GM06990 (cell line): ENCODE measurements around the gene CCDC88C.
A peak's percentile ranks its signal among the peaks of the same experiment; 100 is the strongest.

Experiments
- DNase-seq: peaks from one replicate; pipeline ENCODE4 v3.0.0-alpha.2; 2011; ENCODE audit not compliant: insufficient read length; ENCODE audit errors: extremely low read depth
- H3K27me3 ChIP-seq: replicated peaks from 2 replicates; pipeline ENCODE4 v1.6.0; 2011; ENCODE audit warnings: low read length; ENCODE audit not compliant: control insufficient read depth, insufficient read depth
- H3K36me3 ChIP-seq: 2 replicates; pipeline ENCODE4 v1.5.1; 2011; ENCODE audit warnings: low read length; ENCODE audit not compliant: control insufficient read depth, insufficient read depth
- H3K4me3 ChIP-seq: replicated peaks from 2 replicates; pipeline ENCODE4 v1.5.1; 2011; ENCODE audit warnings: low read depth, mild to moderate bottlenecking, control low read depth, low read length
- TF ChIP-seq, protein P1 (sequence below): IDR thresholded peaks from 2 replicates; pipeline ENCODE4 v1.5.1; 2011; ENCODE audit warnings: low read length, control low read depth, mild to moderate bottlenecking, inconsistent platforms; ENCODE audit not compliant: insufficient read depth, poor library complexity, severe bottlenecking

CCDC88C gene

DNA sequence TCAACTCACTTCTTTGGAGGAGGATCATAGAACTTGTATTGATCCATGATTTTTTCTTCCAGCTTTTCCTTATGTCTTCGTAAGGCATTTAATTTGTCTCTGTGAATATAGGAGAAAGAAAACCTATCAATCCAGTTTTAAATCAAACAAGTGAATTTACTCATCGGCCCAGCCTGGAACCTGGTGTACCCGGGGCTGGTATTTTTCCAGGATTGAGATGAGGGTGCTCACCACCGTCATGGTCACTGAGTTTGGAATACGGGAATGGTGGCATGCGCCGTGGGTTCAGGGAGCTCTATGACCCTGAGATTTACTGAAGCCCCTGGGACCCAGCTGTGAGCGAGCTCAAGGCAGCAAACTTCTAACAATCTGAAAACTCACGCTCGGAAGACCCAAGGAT, 126.6 kb downstream of the CCDC88C start:
- Histone ChIP-seq H3K36me3 (peaks cover 68% of the 10 kb centered on the region), H3K27me3 (no peaks in the 10 kb centered on the region), H3K4me3 (no peak overlapping the region)
- TF ChIP-seq, protein P1, sequence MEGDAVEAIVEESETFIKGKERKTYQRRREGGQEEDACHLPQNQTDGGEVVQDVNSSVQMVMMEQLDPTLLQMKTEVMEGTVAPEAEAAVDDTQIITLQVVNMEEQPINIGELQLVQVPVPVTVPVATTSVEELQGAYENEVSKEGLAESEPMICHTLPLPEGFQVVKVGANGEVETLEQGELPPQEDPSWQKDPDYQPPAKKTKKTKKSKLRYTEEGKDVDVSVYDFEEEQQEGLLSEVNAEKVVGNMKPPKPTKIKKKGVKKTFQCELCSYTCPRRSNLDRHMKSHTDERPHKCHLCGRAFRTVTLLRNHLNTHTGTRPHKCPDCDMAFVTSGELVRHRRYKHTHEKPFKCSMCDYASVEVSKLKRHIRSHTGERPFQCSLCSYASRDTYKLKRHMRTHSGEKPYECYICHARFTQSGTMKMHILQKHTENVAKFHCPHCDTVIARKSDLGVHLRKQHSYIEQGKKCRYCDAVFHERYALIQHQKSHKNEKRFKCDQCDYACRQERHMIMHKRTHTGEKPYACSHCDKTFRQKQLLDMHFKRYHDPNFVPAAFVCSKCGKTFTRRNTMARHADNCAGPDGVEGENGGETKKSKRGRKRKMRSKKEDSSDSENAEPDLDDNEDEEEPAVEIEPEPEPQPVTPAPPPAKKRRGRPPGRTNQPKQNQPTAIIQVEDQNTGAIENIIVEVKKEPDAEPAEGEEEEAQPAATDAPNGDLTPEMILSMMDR = no peak
- no peak for DNase-seq

DNA sequence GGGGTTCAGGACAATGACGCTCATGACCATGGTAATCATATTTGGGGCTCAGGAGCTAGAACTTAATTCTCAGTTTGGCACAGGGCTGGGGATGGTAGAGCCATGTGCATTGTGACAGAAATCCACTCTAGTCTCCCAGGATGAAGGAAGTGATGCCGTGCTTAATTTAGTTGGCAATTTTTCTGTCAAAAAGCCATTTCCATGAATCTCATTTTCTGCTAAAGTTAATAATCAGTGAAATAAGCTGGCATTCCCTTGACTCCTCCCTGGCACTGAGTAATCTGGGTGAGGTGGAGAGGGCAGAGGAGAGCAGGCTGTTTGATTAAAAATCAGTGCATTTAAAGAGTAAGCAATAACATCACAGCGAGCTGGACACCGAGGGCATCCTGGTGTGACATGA, 128.2 kb downstream of the CCDC88C start:
- TF ChIP-seq, protein P1 = no peak
- DNase-seq = no peak
- Histone ChIP-seq H3K36me3 (peaks cover 69% of the 10 kb centered on the region), H3K4me3 (no peak overlapping the region), H3K27me3 (no peaks in the 10 kb centered on the region)

DNA sequence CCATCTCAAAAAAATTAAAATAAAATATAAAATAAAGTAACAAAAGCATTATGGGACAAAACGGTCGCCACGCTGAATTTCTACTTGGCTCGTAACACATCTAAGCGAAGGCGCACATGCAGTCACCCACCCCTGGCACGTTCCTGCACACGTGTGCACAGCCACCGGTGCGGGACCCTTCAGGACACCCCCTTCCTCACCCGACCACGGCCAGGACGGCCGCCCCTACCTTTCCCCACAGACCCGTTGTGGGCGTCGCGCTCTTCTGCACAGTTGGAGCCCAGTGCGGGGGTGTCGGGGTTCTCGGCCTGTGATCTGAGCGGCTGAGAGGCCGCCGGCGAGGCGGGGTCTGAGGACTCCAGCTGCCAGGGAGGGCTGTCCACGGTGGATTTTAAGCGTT, 128.7 kb downstream of the CCDC88C start:
- H3K36me3 ChIP-seq = peaks cover 68% of the 10 kb centered on the region
- DNase-seq = no peak
- H3K4me3 ChIP-seq = no peak overlapping the region
- no peaks in the 10 kb centered on the region for H3K27me3 ChIP-seq
- TF ChIP-seq, protein P1 = no peak

DNA sequence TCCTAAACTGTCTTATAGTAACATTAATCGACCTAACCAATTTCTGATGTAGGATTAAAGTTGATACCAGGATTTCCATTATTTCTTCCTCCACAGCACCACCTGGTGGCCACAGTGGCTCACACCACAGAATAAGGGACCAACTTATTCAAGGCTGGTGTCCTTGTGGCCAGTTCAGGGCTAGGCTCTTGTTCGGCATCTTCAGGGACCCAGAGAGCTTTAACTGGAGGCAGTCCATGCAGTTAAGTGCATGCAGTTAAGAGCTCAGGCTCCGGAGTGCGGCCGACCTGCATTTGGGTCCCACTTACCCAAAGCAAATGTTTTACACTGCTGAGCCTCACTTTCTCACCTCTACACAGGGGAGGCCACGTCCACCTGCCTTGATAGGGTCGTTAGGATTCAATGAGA, 131.1 kb downstream of the CCDC88C start:
- TF ChIP-seq, protein P1 = peak; percentile 73
- DNase-seq = no peak
- H3K36me3 ChIP-seq = peaks cover 62% of the 10 kb centered on the region
- no peak overlapping the region for H3K4me3 ChIP-seq
- no peaks in the 10 kb centered on the region for H3K27me3 ChIP-seq

DNA sequence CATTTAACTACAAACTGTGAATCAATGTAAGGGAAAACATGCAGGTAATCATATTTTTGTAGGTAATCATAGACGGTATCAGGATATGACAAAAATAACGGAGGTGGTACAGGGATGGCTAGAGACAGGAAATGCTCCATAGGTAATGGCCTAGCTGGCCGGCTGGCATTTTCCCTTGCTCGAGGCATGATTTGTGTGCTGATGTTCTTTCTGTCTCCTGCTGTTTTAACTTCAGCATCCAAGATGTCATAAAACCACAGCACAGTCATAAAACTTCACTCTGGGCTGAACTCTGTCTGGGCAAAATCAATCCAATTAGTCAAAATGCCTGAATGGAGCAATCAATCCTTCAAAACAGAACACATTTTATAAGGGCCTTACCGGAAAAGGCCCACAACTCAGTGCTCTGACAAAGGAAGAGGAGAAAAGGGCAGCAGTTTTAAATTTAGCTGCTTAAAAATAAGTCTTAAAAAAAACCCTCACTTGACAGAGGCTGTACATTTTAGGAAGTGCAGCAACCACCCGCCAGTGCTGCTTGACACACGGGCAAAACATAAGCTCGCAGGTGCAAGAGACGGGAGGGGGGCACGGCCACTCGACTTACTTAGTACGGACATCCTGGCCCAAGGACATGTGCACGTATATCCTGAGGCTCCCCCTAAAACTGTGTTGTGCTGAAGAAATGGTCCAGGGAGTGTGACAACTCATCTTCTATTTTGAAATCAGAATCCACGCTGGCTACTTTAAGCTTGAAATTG, 132.7 kb downstream of the CCDC88C start:
- H3K27me3 ChIP-seq = no peaks in the 10 kb centered on the region
- peaks cover 61% of the 10 kb centered on the region for H3K36me3 ChIP-seq
- no peak for DNase-seq
- TF ChIP-seq, protein P1 = no peak
- H3K4me3 ChIP-seq = no peak overlapping the region
